ENCODE results near the gene PPP3CA. TPM values are rescaled to one million over a fixed set of nuclear protein-coding genes. Genes with fewer than 3 reads are reported as not detected.

PPP3CA gene
- total and polyA plus RNA-seq, 2 of the 8 experiments (the other 6 are each of a cell fraction or from before 2014, with no cell fraction given), result 7.9 to 35.0 TPM

GRCh38 chr4:101334963-101335572, 12.3 kb downstream of the PPP3CA start (continued):
- TF ChIP-seq BCL11A (IDR thresholded peaks at IDR 0.05; ENCODE audit: low read depth in 2 of 2, low read length in 2 of 2), result no peak
- TF ChIP-seq CEBPB (IDR thresholded peaks at IDR 0.05; ENCODE audit: low read depth, low read length), result no peak

All from H1 (cell line).